Epithelial cell of proximal tubule (primary cell): ENCODE results near the gene CLEC5A. TPM values are rescaled to one million over a fixed set of nuclear protein-coding genes. Genes with fewer than 3 reads are reported as not detected.

Source experiments
- DNase-seq: peaks from one replicate; pipeline ENCODE4 v3.0.0-alpha.2; 2011; ENCODE audit warnings: low read depth
- H3K4me3 ChIP-seq: 2 replicates; pipeline ENCODE4 v1.5.1; 2011; ENCODE audit warnings: low read depth, mild to moderate bottlenecking, low read length
- total RNA-seq: library from RNA; depleted of rRNA; stranded (reverse); fragments of >200 nt; gene quantifications from 2 replicates; pipeline ENCODE4 v1.2.3, GENCODE V29; 2015
- TF ChIP-seq, protein P1 (sequence below): conservative IDR thresholded peaks from 2 replicates; pipeline ENCODE4 v1.5.1; 2012; ENCODE audit warnings: low read depth, mild to moderate bottlenecking, low read length

Gene CLEC5A
- total RNA-seq, 1 donor from 2014 or later = not detected

DNA sequence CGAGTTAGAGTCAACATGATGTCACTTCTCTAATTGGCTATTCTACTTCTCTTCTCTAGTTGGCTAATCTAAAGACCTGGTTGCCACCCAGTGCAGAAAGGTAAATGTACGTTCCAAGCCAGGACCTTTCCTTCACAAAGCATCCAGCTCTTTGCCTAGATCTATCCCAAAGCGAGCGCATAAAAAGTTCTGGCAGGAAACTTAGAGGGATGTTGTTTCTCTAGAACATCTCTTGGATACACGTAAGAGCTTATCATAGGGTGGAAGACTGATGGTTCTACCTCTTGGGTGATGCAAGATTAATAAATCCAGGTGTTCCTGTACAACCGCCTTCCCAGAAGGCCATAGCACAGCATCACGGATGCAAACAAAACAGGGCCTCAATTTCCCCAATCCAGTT is 26.9 kb upstream of the CLEC5A start, which contains the start of gene TAS2R38:
TSS of gene TAS2R38 (minus strand) at position 101 of the 400 bp plus-strand sequence. CDS start at position 17, 84 bp downstream.
- H3K4me3 ChIP-seq = no peak within 1 kb of the TSS
- DNase-seq = no peak
- TF ChIP-seq, protein P1, sequence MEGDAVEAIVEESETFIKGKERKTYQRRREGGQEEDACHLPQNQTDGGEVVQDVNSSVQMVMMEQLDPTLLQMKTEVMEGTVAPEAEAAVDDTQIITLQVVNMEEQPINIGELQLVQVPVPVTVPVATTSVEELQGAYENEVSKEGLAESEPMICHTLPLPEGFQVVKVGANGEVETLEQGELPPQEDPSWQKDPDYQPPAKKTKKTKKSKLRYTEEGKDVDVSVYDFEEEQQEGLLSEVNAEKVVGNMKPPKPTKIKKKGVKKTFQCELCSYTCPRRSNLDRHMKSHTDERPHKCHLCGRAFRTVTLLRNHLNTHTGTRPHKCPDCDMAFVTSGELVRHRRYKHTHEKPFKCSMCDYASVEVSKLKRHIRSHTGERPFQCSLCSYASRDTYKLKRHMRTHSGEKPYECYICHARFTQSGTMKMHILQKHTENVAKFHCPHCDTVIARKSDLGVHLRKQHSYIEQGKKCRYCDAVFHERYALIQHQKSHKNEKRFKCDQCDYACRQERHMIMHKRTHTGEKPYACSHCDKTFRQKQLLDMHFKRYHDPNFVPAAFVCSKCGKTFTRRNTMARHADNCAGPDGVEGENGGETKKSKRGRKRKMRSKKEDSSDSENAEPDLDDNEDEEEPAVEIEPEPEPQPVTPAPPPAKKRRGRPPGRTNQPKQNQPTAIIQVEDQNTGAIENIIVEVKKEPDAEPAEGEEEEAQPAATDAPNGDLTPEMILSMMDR = no peak

DNA sequence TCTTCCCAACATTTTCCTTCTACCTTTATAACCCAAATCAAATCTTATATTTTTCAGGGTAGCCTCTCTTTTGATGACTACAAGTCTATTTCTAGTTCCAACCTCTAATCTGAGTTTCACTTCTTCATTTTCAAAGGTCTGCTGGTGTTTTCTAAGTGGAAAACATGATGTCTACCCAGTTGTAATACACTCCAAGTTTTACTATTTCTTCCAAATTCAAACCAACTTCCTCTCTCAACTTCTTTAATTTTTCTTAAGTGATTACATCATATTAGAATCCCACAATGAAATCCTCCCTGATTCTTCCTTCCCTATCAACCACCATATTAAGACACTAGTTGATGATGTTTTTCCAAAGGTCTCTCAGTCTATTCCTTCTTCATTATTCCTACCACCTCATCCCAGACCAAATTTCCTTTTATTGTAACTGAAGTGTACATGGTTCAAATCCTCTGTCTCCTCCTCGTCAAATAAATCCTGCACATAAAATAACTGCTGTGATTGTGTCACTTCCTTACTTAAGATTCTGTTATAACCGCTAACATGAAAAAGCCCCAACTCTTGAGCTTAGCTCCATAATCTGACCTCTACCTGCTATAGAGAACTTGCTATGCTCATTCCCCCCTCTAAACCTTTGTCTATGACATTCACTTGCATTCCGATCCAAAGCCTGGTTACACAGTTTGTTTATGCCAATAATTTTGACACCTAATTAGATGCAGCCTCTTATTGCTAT is 14.1 kb upstream of the CLEC5A start:
- no peak overlapping the region for H3K4me3 ChIP-seq
- TF ChIP-seq, protein P1 = no peak
- no peak for DNase-seq

DNA sequence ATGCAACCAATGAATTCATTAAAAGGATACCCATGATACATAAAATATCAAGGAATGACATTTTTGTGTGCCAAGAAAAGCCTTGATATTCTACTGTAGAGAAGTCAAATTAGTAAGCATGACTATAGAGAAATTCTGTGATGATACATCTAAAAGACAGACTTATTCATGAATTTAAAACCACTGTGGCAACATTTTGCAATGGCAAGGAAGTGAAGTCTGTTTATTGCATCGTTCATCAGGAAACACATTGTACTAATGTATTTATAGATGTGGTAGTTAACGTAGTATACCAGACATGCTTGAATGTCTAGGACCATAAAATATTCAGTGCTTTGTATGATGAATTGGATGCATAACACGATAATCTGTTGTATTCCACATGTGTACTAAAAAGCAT is 9.3 kb upstream of the CLEC5A start:
- no peak for DNase-seq
- no peak overlapping the region for H3K4me3 ChIP-seq
- TF ChIP-seq, protein P1 = no peak

DNA sequence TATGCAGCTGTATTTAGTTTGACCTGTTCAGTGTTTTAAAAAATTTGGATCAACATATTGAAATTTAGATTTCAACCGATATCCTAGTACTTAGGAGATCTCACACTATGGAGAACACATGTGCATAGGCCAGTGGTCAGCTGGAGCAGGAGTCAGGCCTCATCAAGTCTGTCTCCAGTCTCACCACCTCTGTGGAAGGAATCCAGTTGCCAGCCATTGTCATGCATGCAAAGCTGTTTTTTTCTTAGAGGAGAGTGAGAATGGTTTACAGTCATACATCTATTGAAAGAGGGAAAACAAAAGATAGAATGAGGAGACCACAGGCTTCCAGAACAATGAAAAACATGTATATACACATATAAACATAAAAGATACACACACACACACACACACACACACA is 7.6 kb upstream of the CLEC5A start:
- H3K4me3 ChIP-seq = no peak overlapping the region
- TF ChIP-seq, protein P1 = no peak
- no peak for DNase-seq

DNA sequence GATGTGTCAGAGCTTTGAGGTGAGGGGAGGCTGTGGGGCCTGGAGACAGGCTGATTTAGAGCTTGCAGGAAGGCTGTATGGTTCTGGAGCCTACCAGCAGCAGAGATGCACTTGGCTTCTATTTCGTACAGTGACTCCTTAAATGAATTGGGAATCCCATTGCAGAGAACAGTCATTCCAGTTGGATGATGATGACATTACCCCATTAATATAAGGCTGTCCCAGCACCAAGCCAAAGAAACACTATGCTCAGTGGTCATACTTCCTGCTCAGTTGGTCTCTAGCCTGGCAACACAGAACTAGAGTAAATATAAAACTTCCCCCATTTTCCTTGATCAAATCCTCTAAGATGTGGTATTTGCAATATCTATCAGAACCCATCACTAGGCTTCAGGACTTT is 5.7 kb upstream of the CLEC5A start:
- DNase-seq = no peak
- TF ChIP-seq, protein P1 = no peak
- no peak overlapping the region for H3K4me3 ChIP-seq

DNA sequence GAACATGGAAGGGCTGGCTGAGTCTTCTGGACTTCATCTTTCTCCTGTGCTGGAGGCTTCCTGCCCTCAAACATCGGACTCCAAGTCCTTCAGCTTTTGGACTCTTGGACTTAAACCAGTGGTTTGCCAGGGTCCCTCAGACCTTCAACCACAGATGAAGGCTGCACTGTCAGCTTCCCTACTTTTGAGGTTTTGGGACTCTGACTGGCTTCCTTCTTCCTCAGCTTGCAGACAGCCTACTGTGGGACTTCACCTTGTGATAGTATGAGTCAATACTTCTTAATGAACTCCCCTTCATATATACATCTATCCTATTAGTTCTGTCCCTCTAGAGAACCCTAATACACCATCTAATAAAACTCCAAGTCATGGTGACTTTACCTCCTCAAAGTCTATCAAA is 4.0 kb upstream of the CLEC5A start:
- DNase-seq = no peak
- no peak overlapping the region for H3K4me3 ChIP-seq
- TF ChIP-seq, protein P1 = no peak

DNA sequence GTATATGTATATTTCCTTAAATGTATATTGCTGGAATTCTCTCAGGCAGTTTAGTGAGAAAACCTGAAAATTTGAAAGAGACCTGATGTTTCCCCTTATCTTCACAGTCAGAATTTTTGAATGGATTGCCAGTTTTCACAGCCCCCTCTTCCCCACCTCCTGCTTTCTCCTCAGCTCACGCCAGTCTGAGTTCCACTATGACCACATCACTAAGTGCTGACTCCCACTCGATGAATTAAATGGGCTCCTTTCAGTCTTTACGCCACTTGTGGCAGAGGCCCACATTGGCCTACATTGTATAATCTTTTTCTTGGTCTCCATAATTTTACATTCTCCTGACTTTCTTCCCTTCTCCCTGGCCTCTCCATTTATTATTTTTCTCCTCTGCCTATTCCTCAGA is 3.1 kb upstream of the CLEC5A start:
- TF ChIP-seq, protein P1 = no peak
- DNase-seq = no peak
- H3K4me3 ChIP-seq = no peak overlapping the region
